Activated T-helper 17 cell treated with anti-CD3 and anti-CD28 coated beads, Interleukin-2, amount 50 U/mL, for 72 hours (primary cell): ENCODE results near the gene CPLANE2. TPM values are rescaled to one million over a fixed set of nuclear protein-coding genes. Genes with fewer than 3 reads are reported as not detected.

ENCODE experiments used
- ATAC-seq: fragments of 150-1000 bp; cut with Tn5 transposase; replicated peaks from 2 replicates; pipeline ENCODE4 v1.10.0; 2021; ENCODE audit warnings: mild to moderate bottlenecking, moderate library complexity
- H3K27ac Mint-ChIP-seq: one replicate; pipeline ENCODE4 v1.8.0; 2022; ENCODE audit warnings: mixed read lengths
- H3K27me3 Mint-ChIP-seq: one replicate; pipeline ENCODE4 v1.8.0; 2022; ENCODE audit warnings: mixed read lengths
- H3K36me3 Mint-ChIP-seq: one replicate; pipeline ENCODE4 v1.8.0; 2022; ENCODE audit warnings: low read depth, mild to moderate bottlenecking, mixed read lengths
- H3K4me1 Mint-ChIP-seq: one replicate; pipeline ENCODE4 v1.8.0; 2022; ENCODE audit warnings: mixed read lengths
- H3K4me3 Mint-ChIP-seq: one replicate; pipeline ENCODE4 v1.8.0; 2022; ENCODE audit warnings: mild to moderate bottlenecking, mixed read lengths
- H3K9me3 Mint-ChIP-seq: one replicate; pipeline ENCODE4 v1.8.0; 2022; ENCODE audit warnings: mixed read lengths
- total RNA-seq, 2 donors: library from RNA; stranded (reverse); gene quantifications; one replicate each; pipeline ENCODE4 v1.2.3, GENCODE V29; 2022

CPLANE2 gene
- total RNA-seq, 2 donors from 2014 or later, result 3.1 to 7.5 TPM

- Mint-ChIP-seq H3K27me3 (peaks cover 4% of the 10 kb centered on the region), H3K4me3 (no peak overlapping the region), H3K27ac (no peak overlapping the region), H3K4me1 (no peaks in the 10 kb centered on the region), H3K36me3 (no peaks in the 10 kb centered on the region), H3K9me3 (no peaks in the 10 kb centered on the region)
- ATAC-seq, result no peak
Measured at GRCh38 chr1:16184557-16185303, 52.3 kb downstream of the CPLANE2 start.

- Mint-ChIP-seq H3K36me3 (no peaks in the 10 kb centered on the region), H3K27me3 (peaks cover 1% of the 10 kb centered on the region), H3K9me3 (no peaks in the 10 kb centered on the region), H3K27ac (no peak overlapping the region), H3K4me1 (no peaks in the 10 kb centered on the region), H3K4me3 (no peak overlapping the region)
- ATAC-seq, result no peak
Measured at GRCh38 chr1:16183765-16184556, 53.0 kb downstream of the CPLANE2 start.

GRCh38 chr1:16183179-16183578 is 53.8 kb downstream of the CPLANE2 start:
- H3K36me3 Mint-ChIP-seq, result no peaks in the 10 kb centered on the region
- no peaks in the 10 kb centered on the region for H3K27me3 Mint-ChIP-seq
- no peaks in the 10 kb centered on the region for H3K4me1 Mint-ChIP-seq
- H3K9me3 Mint-ChIP-seq, result no peaks in the 10 kb centered on the region
- ATAC-seq, result no peak
- no peak overlapping the region for H3K4me3 Mint-ChIP-seq
- H3K27ac Mint-ChIP-seq, result no peak overlapping the region

GRCh38 chr1:16181887-16182719 is 54.9 kb downstream of the CPLANE2 start:
- H3K4me1 Mint-ChIP-seq, result no peaks in the 10 kb centered on the region
- no peaks in the 10 kb centered on the region for H3K9me3 Mint-ChIP-seq
- H3K27me3 Mint-ChIP-seq, result no peaks in the 10 kb centered on the region
- H3K36me3 Mint-ChIP-seq, result no peaks in the 10 kb centered on the region
- H3K27ac Mint-ChIP-seq, result no peak overlapping the region
- H3K4me3 Mint-ChIP-seq, result no peak overlapping the region
- no peak for ATAC-seq

Other genes starting within 250 kb of the CPLANE2 start
- not detected for gene SRARP, start 232.9 kb downstream of the CPLANE2 start, total RNA-seq
- gene HSPB7, start 219.1 kb downstream of the CPLANE2 start, total RNA-seq, result not detected
- gene CLCNKA, start 215.1 kb downstream of the CPLANE2 start, total RNA-seq, result under 1 TPM in 1 of 2 donors, not detected in 1; 0.40 TPM
- under 1 TPM in 1 of 2 donors, not detected in 1; 0.13 TPM for gene CLCNKB, start 193.4 kb downstream of the CPLANE2 start, total RNA-seq
- under 1 TPM; 0.24 to 0.69 TPM for gene FAM131C, start 163.5 kb downstream of the CPLANE2 start, total RNA-seq
- under 1 TPM in 1 of 2 donors, not detected in 1; 0.13 TPM for gene EPHA2, start 81.1 kb downstream of the CPLANE2 start, total RNA-seq
- gene ARHGEF19, start 24.5 kb downstream of the CPLANE2 start, total RNA-seq, result 10 to 100 TPM in 1 of 2 donors, 1 to 10 TPM in 1; 7.5 to 10.0 TPM
- 10 to 100 TPM; 19.7 to 27.3 TPM for gene FBXO42, start 115.3 kb upstream of the CPLANE2 start, total RNA-seq
- gene SZRD1, start 130.1 kb upstream of the CPLANE2 start, total RNA-seq, result 100 to 1,000 TPM; 172 to 204 TPM
- gene SPATA21, start 200.2 kb upstream of the CPLANE2 start, total RNA-seq, result under 1 TPM in 1 of 2 donors, not detected in 1; 0.08 TPM
- 10 to 100 TPM; 68.0 to 83.7 TPM for gene NECAP2, start 203.5 kb upstream of the CPLANE2 start, total RNA-seq